GM12801 (cell line): Measurements from ENCODE around the gene NKX2-3.

Experiments
- TF ChIP-seq, protein P1 (sequence below): IDR thresholded peaks from one replicate; pipeline ENCODE4 v1.5.1; 2011; ENCODE audit warnings: control low read depth; ENCODE audit not compliant: insufficient read length; ENCODE audit errors: extremely low read depth

NKX2-3 gene

DNA sequence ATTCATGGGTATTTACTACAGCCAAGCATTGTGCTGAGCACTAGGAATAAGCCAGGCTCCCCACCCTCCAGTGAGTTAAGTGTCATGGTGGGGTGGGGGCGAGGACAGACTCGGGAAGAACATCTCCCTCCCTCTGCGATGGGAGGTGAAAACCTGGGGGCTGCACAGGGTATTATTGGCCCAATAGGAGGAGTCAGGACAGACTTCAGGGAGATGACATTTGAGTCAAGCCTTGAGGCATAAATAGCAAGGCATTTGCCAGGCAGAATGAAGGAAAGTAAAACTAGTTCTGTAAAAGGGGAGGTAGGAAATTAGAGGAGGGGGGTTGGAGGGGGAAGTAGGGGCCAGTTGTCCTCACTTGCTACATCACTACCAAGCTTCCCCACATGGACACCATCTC lies 18.9 kb downstream of the NKX2-3 start:
- TF ChIP-seq, protein P1, sequence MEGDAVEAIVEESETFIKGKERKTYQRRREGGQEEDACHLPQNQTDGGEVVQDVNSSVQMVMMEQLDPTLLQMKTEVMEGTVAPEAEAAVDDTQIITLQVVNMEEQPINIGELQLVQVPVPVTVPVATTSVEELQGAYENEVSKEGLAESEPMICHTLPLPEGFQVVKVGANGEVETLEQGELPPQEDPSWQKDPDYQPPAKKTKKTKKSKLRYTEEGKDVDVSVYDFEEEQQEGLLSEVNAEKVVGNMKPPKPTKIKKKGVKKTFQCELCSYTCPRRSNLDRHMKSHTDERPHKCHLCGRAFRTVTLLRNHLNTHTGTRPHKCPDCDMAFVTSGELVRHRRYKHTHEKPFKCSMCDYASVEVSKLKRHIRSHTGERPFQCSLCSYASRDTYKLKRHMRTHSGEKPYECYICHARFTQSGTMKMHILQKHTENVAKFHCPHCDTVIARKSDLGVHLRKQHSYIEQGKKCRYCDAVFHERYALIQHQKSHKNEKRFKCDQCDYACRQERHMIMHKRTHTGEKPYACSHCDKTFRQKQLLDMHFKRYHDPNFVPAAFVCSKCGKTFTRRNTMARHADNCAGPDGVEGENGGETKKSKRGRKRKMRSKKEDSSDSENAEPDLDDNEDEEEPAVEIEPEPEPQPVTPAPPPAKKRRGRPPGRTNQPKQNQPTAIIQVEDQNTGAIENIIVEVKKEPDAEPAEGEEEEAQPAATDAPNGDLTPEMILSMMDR: no peak

DNA sequence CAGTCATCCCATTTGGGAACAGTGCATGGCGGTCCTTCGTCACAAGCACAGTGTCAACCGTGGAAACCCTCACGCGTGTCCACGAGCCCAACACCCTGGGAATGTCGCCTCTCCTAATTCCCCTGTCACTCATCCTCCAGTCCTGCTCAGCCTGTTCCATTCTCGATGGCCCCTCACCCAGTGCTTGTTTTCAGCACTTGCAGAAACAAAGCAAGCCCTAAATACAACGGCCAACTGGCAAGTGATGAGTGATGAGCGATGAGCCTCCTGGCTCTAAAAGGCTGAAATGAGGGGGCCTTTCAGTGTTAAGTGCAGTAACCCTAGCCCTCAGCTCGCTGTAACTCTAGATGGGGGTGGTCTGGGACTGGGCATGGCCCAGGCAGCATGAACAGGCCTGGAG lies 22.6 kb downstream of the NKX2-3 start:
- TF ChIP-seq, protein P1: no peak

DNA sequence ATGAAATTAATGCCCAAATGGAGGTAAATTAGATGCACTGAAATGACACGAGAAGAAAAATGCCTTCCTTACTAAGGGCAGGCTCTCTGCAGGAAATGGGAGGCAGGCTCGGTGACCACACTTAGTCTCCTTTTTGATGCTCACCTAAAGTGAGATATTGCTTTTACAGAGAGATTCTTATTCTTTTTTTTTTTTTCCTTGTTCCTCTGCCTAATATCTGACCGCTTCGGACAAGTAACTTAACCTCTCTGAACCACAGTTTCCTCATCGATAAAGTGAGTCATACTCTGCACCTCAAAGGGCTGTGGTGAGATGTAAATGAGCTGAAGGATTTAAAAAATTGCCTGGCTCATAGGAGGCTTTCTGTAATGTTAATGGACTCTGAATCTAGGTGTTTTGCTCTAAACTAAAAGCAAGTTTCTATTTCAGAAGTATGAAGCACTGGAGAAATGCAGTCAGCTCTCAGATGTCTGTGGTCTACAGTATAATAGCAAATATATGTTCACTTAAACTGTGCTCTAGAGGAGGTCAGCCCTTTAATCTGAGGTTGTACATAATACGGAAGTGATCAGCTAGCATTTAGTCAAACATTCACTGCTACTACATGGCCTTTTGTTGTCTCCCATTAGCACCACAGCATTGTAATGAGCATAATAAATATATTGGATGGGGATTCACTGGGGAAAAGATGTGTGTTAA lies 23.2 kb downstream of the NKX2-3 start:
- TF ChIP-seq, protein P1: no peak

DNA sequence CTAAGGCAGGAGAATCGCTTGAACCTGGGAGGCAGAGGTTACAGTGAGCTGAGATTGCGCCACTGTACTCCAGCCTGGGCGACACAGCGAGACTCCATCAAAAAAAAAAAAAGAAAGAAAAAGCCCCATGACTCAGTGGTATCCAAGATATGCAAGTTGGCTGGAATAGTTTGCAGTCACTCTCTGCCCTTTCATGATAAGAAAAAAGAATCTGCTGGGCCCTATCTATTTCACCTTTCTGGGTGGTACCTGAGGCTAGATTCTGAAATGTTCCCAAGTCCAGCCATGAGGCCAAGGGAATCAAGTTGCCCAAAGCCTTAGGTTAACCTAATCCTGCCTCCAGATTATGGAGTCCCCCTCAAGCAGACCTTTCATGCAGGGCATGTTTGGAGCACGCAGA lies 24.3 kb downstream of the NKX2-3 start:
- TF ChIP-seq, protein P1: no peak

- TF ChIP-seq, protein P1: no peak
Measured at GRCh38 chr10:99558708-99559107, 26.0 kb downstream of the NKX2-3 start.

DNA sequence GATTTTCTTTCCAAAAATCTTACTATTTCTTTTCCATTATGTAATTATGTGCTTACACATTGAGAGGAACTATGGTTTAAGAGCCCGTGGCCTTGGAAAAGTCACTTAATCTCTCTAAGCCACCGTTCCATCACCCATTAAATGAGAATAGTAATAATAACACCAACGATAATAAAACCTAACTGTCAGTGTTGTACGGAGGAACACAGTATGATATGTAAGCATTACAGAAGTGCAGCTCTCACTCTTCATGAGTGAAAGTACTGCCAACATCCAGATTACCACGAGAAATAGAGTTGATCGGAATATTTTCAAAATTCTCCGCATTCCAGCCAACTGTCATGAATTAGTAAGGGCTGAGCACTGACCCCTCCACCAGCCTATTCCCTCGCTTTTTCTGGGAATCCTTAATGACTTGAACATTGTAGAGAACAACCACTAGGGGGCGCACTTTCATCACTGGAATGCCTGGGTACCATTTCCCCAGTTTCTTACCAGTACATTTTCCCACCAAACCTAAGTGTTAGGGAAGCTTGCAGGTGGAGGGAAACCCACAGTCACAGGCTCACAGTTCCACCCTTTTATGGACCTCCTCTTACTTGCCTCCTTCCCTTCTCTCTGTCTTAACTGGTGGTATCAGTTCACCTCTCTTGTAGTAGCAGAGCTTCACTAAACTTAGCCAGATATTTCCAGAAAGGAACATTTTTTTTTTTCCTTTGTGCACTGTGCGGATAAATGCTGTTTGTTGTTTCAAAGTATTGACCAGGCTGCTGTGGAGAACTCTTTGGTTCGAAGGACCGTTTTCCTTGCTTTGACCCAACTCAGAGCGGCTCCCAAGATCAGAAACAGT lies 27.8 kb downstream of the NKX2-3 start:
- TF ChIP-seq, protein P1: no peak

- TF ChIP-seq, protein P1: no peak
Measured at GRCh38 chr10:99562631-99563030, 29.9 kb downstream of the NKX2-3 start.
